GM18505 (cell line): Measurements from ENCODE around the gene CCL8.

Experiments
- ATAC-seq: cut with Tn5 transposase; IDR thresholded peaks from one replicate; pipeline ENCODE4 v1.9.1; 2021; ENCODE audit not compliant: unreplicated experiment
- POLR2A ChIP-seq: IDR thresholded peaks from 4 replicates; pipeline ENCODE4 v1.6.1; 2011; ENCODE audit warnings: borderline replicate concordance; ENCODE audit not compliant: insufficient read depth, insufficient read length; ENCODE audit errors: extremely low read depth

Gene CCL8

GRCh38 chr17:34367486-34368195 is 48.4 kb downstream of the CCL8 start:
- no peak for ATAC-seq
- TF ChIP-seq POLR2A: no peak

GRCh38 chr17:34368196-34368945 is 49.1 kb downstream of the CCL8 start:
- TF ChIP-seq POLR2A: no peak
- ATAC-seq: no peak

GRCh38 chr17:34368946-34369500 is 49.8 kb downstream of the CCL8 start:
- TF ChIP-seq POLR2A: no peak
- ATAC-seq: no peak

- TF ChIP-seq POLR2A: no peak
These were observed 50.3 kb downstream of the CCL8 start for GRCh38 chr17:34369571-34369970.

GRCh38 chr17:34370376-34370996 is 51.3 kb downstream of the CCL8 start:
- ATAC-seq: no peak
- TF ChIP-seq POLR2A: no peak

More at GRCh38 chr17:34369571-34369970, 50.3 kb downstream of the CCL8 start:
- no peak for ATAC-seq

- TF ChIP-seq POLR2A: no peak
- no peak for ATAC-seq
These were observed 51.8 kb downstream of the CCL8 start for GRCh38 chr17:34370997-34371395.
